Central memory CD8-positive, alpha-beta T cell (primary cell): ENCODE results near the gene NKTR.

ENCODE experiments used
- ATAC-seq: fragments of 150-1000 bp; cut with Tn5 transposase; replicated peaks from 2 replicates; pipeline ENCODE4 v1.10.0; 2022; ENCODE audit warnings: mild to moderate bottlenecking, moderate FRiP score, moderate number of reproducible peaks; ENCODE audit not compliant: poor library complexity, severe bottlenecking; ENCODE audit errors: extremely low read depth
- DNase-seq, 2 donors: peaks; one replicate each; pipeline ENCODE4 v3.0.0; 2021; ENCODE audit warnings: low spot score in 2 of 2
- H3K27ac Mint-ChIP-seq: one replicate; pipeline ENCODE4 v1.8.0; 2022; ENCODE audit warnings: low read depth, mild to moderate bottlenecking, moderate library complexity, mixed read lengths
- H3K27me3 Mint-ChIP-seq: one replicate; pipeline ENCODE4 v1.8.0; 2022; ENCODE audit warnings: mixed read lengths
- H3K36me3 Mint-ChIP-seq: one replicate; pipeline ENCODE4 v1.8.0; 2022; ENCODE audit warnings: mild to moderate bottlenecking, moderate library complexity, mixed read lengths; ENCODE audit not compliant: insufficient read depth
- H3K4me1 Mint-ChIP-seq: one replicate; pipeline ENCODE4 v1.8.0; 2022; ENCODE audit warnings: mixed read lengths
- H3K4me3 Mint-ChIP-seq: one replicate; pipeline ENCODE4 v1.8.0; 2022; ENCODE audit warnings: mild to moderate bottlenecking, moderate library complexity, mixed read lengths
- H3K9me3 Mint-ChIP-seq: one replicate; pipeline ENCODE4 v1.8.0; 2022; ENCODE audit warnings: mixed read lengths

Gene NKTR

GRCh38 chr3:42662037-42662812, 61.7 kb downstream of the NKTR start:
- ATAC-seq: no peak

GRCh38 chr3:42662813-42663535, 62.5 kb downstream of the NKTR start:
- no peak for ATAC-seq
- DNase-seq: no peak
- Mint-ChIP-seq H3K4me1 (peaks cover 6% of the 10 kb centered on the region), H3K27me3 (peaks cover 8% of the 10 kb centered on the region), H3K4me3 (no peak overlapping the region), H3K36me3 (peaks cover 2% of the 10 kb centered on the region), H3K27ac (no peak overlapping the region), H3K9me3 (no peaks in the 10 kb centered on the region)

More at GRCh38 chr3:42662037-42662812, 61.7 kb downstream of the NKTR start:
- H3K36me3 Mint-ChIP-seq: peaks cover 2% of the 10 kb centered on the region
- peaks cover 6% of the 10 kb centered on the region for H3K4me1 Mint-ChIP-seq
- no peak for DNase-seq
- no peaks in the 10 kb centered on the region for H3K9me3 Mint-ChIP-seq
- no peak overlapping the region for H3K4me3 Mint-ChIP-seq
- H3K27me3 Mint-ChIP-seq: peaks cover under 1% of the 10 kb centered on the region
- no peak overlapping the region for H3K27ac Mint-ChIP-seq

- no peak overlapping the region for H3K4me3 Mint-ChIP-seq
- ATAC-seq: no peak
Measured at GRCh38 chr3:42663581-42664437, 63.3 kb downstream of the NKTR start.

DNA sequence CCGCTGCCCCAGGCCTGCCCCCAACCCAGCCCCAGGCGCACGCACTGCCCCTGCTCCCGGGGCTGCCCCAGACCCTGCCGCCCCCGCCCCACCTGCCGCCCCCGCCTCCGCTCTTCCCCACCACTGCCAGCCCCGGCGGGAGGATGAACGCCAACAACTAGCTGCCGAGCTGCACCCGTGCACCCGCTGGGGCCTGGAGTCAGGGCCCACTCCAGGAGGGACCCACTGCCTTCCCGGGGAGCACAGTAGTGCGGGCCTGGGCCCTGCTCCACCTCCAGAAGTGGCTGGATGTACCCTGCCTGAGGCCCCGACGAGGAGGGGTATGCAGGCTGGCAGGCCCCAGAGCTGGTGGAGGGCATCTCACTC, 63.9 kb downstream of the NKTR start:
- H3K4me3 Mint-ChIP-seq: no peak overlapping the region

More at GRCh38 chr3:42663581-42664437, 63.3 kb downstream of the NKTR start:
- Mint-ChIP-seq H3K36me3 (peaks cover 2% of the 10 kb centered on the region), H3K4me1 (peaks cover 6% of the 10 kb centered on the region), H3K9me3 (no peaks in the 10 kb centered on the region), H3K27me3 (peaks cover 17% of the 10 kb centered on the region), H3K27ac (no peak overlapping the region)
- DNase-seq: no peak

DNA sequence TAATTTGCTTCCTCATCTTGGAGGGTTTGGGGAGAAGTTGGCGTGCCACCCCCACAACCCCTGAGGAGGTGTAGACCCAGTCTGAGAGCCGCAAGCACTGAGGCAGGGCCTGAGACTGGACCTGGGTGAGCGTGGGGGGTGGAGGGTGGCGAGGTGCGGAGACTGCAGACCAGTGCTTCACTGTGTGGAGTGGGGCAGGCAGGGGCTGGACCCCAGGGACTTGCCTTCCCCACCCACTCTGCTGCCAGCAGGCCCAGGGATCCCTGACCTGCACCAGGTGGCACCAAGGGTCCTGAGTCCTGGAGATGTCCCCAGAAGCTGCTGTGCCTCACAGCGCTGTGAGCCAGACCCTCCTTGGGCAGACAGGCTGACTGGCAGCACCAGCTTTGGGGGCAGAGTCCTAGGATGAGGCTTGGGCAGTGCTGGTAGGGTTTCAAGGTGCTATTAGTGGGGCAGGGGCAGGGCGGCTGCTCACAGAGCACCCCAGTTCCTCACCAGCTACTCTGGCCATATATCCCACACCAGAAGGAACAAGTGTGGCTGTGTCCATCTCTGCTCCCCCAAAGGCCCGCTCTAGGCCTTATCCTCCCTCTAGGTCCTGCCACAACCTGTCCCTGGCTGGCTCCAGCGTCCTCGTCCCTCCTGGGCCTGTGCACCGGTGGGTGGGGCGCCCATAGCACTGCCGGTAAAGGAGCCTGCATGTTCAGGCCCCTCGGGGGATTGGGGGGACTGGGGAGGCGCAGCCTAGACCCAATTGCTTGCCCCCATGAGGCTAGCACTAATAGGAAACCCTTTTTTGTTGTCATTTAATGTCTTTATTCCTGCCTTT, 64.8 kb downstream of the NKTR start:
- Mint-ChIP-seq H3K4me3 (no peak overlapping the region), H3K4me1 (no peaks in the 10 kb centered on the region), H3K9me3 (no peaks in the 10 kb centered on the region), H3K27me3 (peaks cover 19% of the 10 kb centered on the region), H3K36me3 (peaks cover 2% of the 10 kb centered on the region), H3K27ac (no peak overlapping the region)
- ATAC-seq (no peak), DNase-seq (no peak)

More for the DNA sequence above, 63.9 kb downstream of the NKTR start:
- peaks cover 2% of the 10 kb centered on the region for H3K36me3 Mint-ChIP-seq
- no peak for DNase-seq
- no peaks in the 10 kb centered on the region for H3K9me3 Mint-ChIP-seq
- ATAC-seq: no peak
- H3K4me1 Mint-ChIP-seq: peaks cover 6% of the 10 kb centered on the region
- H3K27me3 Mint-ChIP-seq: peaks cover 19% of the 10 kb centered on the region
- no peak overlapping the region for H3K27ac Mint-ChIP-seq

DNA sequence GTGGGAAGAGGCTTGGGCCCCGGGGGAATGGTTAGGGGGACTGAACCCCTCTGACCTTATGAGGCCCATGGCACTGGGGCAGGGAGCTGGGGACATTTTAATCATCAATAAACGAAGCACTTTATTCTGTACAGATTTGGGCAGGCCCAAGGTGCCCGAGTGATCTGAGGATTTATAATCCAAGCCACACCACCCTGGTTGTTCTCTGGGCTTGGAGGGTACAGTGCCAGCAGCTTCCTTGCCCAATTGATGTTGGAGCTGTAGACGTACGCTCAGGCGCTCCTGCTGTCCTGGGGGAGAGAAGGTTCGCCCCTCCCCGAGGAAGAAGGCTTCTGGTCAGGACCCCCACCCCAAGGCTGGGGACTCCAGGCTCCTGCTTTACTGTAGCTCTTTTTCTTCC, 65.5 kb downstream of the NKTR start:
- H3K9me3 Mint-ChIP-seq: no peaks in the 10 kb centered on the region
- peaks cover 19% of the 10 kb centered on the region for H3K27me3 Mint-ChIP-seq
- H3K27ac Mint-ChIP-seq: no peak overlapping the region
- H3K4me1 Mint-ChIP-seq: no peaks in the 10 kb centered on the region
- H3K4me3 Mint-ChIP-seq: no peak overlapping the region
- DNase-seq: no peak
- no peak for ATAC-seq
- H3K36me3 Mint-ChIP-seq: peaks cover 2% of the 10 kb centered on the region

- Mint-ChIP-seq H3K9me3 (no peaks in the 10 kb centered on the region), H3K36me3 (no peaks in the 10 kb centered on the region), H3K4me1 (no peaks in the 10 kb centered on the region), H3K27me3 (peaks cover 19% of the 10 kb centered on the region), H3K4me3 (no peak overlapping the region), H3K27ac (no peak overlapping the region)
- DNase-seq (no peak), ATAC-seq (no peak)
Measured at GRCh38 chr3:42666577-42666998, 66.1 kb downstream of the NKTR start.

DNA sequence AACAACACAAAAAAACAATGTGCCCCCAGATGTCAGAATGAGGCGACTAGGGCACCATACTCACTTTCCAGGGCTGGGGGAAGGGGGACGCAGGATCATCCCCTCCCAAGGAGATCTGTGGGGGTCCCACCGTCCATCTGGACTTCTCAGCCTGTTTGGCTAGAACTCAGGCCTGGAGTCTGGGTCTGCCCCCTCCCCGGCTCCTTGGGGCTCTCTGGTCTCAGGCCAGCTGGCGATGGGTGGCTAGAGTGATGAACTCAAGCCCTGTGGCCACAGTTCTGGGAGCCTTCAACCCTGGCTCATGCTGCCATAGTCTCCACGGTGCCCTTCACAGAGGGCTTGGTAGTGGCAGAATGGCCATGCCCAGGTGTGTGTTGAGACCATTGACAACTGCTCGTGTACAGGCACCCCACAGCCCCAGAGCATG, 66.6 kb downstream of the NKTR start:
- H3K27me3 Mint-ChIP-seq: peaks cover 19% of the 10 kb centered on the region
- H3K9me3 Mint-ChIP-seq: no peaks in the 10 kb centered on the region
- no peaks in the 10 kb centered on the region for H3K36me3 Mint-ChIP-seq
- DNase-seq (no peak), ATAC-seq (no peak)
- H3K27ac Mint-ChIP-seq: no peak overlapping the region
- H3K4me1 Mint-ChIP-seq: no peaks in the 10 kb centered on the region
- no peak overlapping the region for H3K4me3 Mint-ChIP-seq

- DNase-seq (no peak), ATAC-seq (no peak)
- Mint-ChIP-seq H3K27me3 (peaks cover 19% of the 10 kb centered on the region), H3K9me3 (no peaks in the 10 kb centered on the region), H3K4me3 (no peak overlapping the region), H3K4me1 (no peaks in the 10 kb centered on the region), H3K27ac (no peak overlapping the region), H3K36me3 (no peaks in the 10 kb centered on the region)
Measured at GRCh38 chr3:42667523-42668412, 67.3 kb downstream of the NKTR start.

DNA sequence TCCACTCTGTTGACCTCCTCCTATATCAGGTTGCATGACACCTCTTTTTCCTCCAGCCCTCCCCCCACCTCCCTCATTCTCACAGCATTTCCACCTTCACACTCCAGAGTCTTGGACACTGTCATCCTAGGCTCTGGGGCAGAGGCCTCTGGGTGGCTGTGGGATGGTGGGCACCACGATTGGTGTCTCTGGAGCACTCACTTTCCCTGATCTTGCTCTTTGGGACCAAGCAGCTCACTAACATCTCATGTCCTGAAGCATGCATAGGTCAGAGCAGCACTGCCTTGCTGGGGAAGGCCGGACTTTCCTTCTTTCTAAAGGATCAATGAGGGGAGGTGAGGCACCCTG, 67.9 kb downstream of the NKTR start:
- Mint-ChIP-seq H3K4me3 (no peak overlapping the region), H3K27ac (no peak overlapping the region), H3K27me3 (peaks cover 19% of the 10 kb centered on the region), H3K4me1 (no peaks in the 10 kb centered on the region), H3K9me3 (no peaks in the 10 kb centered on the region), H3K36me3 (no peaks in the 10 kb centered on the region)
- ATAC-seq (no peak), DNase-seq (no peak)

- no peak overlapping the region for H3K27ac Mint-ChIP-seq
- no peaks in the 10 kb centered on the region for H3K9me3 Mint-ChIP-seq
- no peak for ATAC-seq
- no peak overlapping the region for H3K4me3 Mint-ChIP-seq
- H3K4me1 Mint-ChIP-seq: no peaks in the 10 kb centered on the region
- DNase-seq: no peak
- H3K36me3 Mint-ChIP-seq: no peaks in the 10 kb centered on the region
- H3K27me3 Mint-ChIP-seq: peaks cover 19% of the 10 kb centered on the region
Measured at GRCh38 chr3:42668793-42669217, 68.3 kb downstream of the NKTR start.
